Endothelial cell of umbilical vein (primary cell): ENCODE measurements around the gene HDAC10.
A peak's percentile ranks its signal among the peaks of the same experiment; 100 is the strongest.

Experiments
- CTCF ChIP-seq, 2 donors: IDR thresholded peaks; 1 replicate in 1 of 2; 2 replicates in 1 of 2; pipeline ENCODE4 v1.5.1; 2011; ENCODE audit warnings: low read length in 2 of 2, mild to moderate bottlenecking in 2 of 2, moderate library complexity in 2 of 2, control low read depth in 1 of 2, inconsistent platforms in 1 of 2, low read depth in 1 of 2; ENCODE audit not compliant: insufficient read depth in 1 of 2; ENCODE audit errors: extremely low read depth in 1 of 2
- EZH2 ChIP-seq: IDR thresholded peaks from 2 replicates; pipeline ENCODE4 v1.6.1; 2012; ENCODE audit warnings: borderline replicate concordance, low read depth, mild to moderate bottlenecking, moderate library complexity, low read length, inconsistent platforms; ENCODE audit not compliant: severe bottlenecking
- POLR2A ChIP-seq: IDR thresholded peaks from 2 replicates; pipeline ENCODE4 v1.6.1; 2012; ENCODE audit warnings: low read depth, mild to moderate bottlenecking, control low read depth, low read length
- POLR2AphosphoS5 ChIP-seq: IDR thresholded peaks from 2 replicates; pipeline ENCODE4 v1.6.1; 2012; ENCODE audit warnings: low read depth, mild to moderate bottlenecking, control low read depth, low read length, moderate library complexity; ENCODE audit not compliant: insufficient read depth

- TF ChIP-seq POLR2A (peak; percentile 5), CTCF (IDR thresholded peaks at IDR 0.05; ENCODE audit: extremely low read depth in 1 of 2, insufficient read depth in 1 of 2, low read depth in 1 of 2, low read length in 2 of 2) (no peak), POLR2AphosphoS5 (peak; percentile 1), EZH2 (no peak)
Measured at GRCh38 chr22:50294319-50294656, 43.2 kb upstream of the HDAC10 start.
